GM21526 (cell line): ENCODE data around the gene ZBTB20.
"Not testable (repeated sequence)": the region's sequence is repeated elsewhere in the genome, so short reads cannot be mapped to it uniquely, and the experiment has no call there.

ENCODE experiments used
- ATAC-seq: cut with Tn5 transposase; IDR thresholded peaks from one replicate; pipeline ENCODE4 v1.9.1; 2021; ENCODE audit warnings: moderate library complexity; ENCODE audit not compliant: unreplicated experiment, low FRiP score

The ZBTB20 gene

DNA sequence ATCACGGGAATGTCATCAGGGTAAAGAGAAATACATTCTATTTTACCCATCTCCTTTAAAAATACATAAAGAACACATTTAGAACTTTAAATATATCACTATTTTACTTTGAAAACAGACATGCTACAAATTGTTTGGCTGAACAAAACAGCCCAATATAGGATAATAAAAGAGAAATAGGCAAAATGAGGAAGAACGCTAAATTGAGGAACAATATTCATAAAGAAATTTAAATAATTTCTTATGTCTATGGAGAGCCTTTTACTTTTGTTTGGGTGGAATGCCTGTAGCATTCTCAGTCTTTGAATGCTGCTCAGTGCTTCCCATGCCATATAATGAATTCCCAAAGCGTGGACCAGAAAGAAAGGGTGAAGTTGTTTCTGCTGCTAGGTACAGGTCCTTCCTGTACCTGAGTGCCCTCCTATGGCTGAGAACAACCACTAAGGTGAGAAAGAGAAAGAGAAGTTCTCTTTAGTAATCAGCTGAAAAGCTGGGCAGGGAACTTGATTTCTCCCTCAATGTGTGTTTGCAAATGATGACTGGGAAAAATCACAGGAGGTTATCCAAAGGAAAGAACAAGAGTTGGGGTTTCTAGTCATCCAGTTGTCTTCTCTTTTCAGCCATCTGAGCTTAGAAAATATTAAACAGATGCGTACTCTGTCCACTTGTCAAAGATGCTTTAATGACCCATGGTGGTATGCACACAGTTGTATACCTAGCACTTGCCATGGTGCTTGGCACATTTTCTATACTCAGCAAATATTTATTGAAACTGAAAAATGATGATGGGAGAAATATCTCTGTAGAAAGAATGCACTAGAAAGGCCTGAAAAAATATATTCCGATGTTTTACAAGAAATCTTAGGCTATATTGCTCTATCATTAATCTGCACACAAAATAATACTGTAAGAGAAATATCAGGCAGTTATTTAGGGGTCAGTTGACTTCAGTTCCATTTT lies 448.7 kb downstream of the ZBTB20 start:
- no peak for ATAC-seq

DNA sequence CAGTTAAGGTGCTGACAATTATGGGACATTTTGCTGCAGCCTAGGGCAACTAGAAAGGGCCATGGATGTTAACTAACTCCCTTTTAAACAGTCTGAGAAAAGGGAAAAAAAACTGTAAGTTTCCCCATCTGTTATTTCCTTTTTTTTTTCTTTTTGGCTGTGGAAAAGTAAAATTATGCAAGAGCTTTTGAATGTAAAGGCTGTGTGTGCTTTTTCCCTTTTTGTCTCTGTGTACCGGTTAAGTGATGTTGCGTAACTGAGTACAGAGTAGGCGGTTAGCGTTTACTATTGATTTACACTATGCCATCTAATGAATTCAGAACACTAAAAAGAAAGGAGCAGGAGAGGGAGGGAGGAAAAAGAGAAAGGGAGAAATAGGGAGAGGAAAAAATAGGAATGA lies 449.7 kb downstream of the ZBTB20 start:
- ATAC-seq: no peak

- no peak for ATAC-seq
These were observed 452.8 kb downstream of the ZBTB20 start for GRCh38 chr3:114694251-114694650.

GRCh38 chr3:114691871-114692270 lies 455.2 kb downstream of the ZBTB20 start:
- ATAC-seq: no peak

DNA sequence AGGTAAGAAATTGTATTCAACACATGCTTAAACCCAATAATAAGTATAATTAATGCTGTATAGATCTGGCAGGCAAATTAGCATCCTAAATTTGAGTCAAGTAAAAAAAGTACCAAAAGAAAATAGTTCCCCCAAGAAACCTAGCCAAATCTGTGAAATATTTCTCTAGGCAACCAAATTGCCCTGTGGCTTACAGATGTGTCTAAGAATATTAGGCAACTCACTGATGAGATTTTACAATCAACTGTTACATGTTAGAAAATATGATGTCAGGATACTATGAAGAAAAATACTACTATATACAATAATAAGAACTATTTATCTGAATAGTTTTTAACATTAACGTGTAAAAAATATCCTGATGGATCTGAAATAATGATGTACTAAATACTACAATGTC lies 456.2 kb downstream of the ZBTB20 start:
- no peak for ATAC-seq

- ATAC-seq: no peak
These were observed 459.9 kb downstream of the ZBTB20 start for GRCh38 chr3:114687151-114687550.

DNA sequence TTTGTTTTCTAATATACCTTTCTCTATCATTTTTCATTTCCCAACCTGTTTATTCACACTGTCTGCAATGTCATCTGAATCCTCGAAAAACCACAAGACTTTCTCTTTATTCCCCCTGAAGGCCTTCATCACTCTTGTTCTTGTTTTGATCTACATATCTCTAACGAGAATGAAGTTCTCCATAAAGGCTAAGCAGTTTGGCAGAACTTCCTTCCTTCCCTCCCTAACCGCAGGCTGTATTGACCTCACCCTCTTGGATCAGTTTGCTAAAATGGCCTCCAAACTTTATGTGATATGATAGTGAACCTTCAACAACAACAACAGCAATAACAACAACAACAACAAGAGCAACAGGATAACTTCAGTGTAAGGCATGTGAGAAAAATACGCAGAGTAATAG lies 460.5 kb downstream of the ZBTB20 start:
- no peak for ATAC-seq

GRCh38 chr3:114685161-114685560 lies 461.9 kb downstream of the ZBTB20 start:
- no peak for ATAC-seq

DNA sequence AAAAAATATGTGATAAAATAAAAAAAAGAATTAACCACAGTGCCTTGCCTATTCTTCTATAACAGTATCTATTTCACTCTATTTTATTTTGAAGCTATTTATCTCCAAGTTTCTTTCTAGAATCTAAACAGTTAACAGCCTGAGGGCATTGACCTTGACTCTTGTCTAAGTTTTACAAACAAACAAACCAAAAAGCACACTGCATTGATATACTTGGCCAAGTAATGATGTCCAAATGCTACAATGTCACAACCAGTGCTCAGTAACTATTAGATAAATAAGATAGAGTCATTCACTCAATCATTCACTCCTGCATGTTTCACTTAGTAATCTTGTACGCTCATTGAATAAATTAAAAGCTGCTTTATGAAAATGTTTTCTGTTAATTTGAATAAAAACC lies 466.8 kb downstream of the ZBTB20 start:
- no peak for ATAC-seq

- not testable (repeated sequence) for ATAC-seq
These were observed 467.3 kb downstream of the ZBTB20 start for GRCh38 chr3:114679773-114680172.

- no peak for ATAC-seq
These were observed 472.0 kb downstream of the ZBTB20 start for GRCh38 chr3:114675104-114675503.

DNA sequence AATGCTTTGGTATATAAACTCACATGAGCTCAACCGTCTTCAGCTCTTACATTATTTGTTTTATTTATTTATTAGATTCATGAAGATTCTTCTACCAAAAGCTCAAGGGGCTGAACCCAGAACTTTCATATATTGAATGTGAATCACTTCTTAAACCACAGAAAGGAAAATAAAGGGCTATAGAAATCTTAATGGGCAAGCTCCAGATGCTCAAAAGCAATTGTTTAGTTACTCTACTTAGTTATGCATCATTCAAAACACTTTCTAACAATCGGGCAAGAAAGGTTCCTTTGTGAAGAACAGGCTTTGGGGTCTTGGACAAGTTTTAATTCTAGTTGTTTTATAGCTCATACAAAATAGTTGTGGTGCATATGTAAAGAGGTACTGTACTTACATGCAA lies 473.1 kb downstream of the ZBTB20 start:
- ATAC-seq: no peak

DNA sequence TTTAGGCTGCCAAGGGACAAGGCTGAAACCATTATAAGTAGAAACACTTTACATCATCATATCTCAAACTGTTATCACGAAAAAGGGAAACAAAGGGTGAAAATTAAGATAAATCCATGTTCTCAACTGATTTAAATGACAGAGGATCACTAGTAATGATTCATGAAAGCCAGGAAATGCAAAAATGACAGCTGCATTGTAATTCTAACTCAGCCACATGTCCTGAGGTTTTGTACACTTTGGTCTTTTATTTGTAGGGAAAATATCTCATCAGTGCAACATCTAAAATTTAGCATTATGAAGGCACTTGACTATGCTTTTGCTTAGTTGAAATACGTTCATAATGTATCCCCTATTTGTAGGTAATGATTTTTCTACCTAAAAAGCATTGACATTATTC lies 473.6 kb downstream of the ZBTB20 start:
- no peak for ATAC-seq

DNA sequence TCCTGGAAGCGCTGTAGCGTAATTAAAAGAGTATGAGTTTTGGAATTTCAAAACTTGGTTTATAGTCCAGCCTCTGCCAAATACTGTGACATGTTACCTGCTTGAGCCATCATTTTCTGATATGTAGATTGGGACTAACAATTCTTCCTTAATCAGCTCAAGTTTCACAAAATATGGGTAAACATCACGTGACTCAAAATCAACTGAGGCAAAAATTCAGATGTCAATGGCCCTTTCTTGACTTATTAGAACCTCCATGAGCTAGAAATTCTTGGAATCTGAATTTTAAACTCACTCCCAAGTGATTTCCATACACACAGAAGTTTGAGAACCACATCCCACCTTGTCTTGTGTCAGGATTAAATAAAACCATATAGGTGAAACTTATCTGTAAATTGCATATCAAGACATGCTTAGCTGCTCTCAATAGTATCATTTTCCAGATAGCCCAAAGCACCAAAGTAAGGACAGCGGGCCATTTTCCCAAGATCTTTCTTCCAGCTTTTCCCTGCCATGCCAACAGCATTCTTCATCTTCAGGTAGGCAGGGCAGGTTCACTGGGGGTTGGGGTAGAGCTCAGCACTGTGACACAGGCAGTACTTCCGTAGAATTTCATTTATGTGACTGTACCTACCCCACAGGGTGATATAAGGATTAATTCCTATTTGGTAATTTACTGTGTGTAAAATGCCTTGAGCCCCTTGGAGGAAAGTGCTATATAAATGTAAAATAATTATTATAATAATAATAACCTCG lies 474.2 kb downstream of the ZBTB20 start:
- no peak for ATAC-seq

DNA sequence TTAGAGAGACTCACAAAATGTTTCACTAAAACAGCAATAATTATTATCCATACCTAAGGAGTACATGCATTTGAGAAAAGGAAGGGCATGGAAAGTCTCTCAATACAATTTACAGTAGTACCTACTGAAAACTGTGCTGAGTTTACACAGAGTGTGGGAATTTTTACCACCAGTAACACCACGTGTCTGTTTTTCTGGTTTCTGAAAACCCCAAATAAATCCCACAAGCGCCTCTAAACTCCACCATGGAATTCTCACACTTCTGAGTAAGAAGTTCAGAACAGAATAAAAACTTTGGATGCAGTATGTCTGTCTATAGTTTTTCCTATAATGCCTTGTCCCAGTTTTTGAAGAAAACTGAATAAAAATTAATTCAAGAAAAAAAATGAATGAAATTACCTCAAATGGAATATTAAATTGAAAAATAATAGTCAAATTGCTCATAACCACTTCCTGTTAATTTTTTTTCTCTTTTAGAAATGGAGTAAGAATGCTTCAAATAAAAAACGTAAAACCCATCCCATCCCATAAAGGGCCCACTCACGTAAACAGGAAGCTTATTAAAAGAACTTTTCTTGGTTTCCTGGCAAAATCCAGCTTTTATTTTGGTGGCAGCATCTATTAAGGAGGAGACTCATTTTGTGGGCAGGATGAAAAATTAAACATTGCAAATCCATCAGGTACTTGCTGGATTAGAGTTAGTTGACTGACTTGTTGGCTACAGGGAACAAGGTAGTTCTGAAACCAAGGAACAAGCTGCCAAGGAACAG lies 475.2 kb downstream of the ZBTB20 start:
- no peak for ATAC-seq

- no peak for ATAC-seq
These were observed 477.5 kb downstream of the ZBTB20 start for GRCh38 chr3:114669614-114670013.

GRCh38 chr3:114668099-114668498 lies 479.0 kb downstream of the ZBTB20 start:
- ATAC-seq: no peak

DNA sequence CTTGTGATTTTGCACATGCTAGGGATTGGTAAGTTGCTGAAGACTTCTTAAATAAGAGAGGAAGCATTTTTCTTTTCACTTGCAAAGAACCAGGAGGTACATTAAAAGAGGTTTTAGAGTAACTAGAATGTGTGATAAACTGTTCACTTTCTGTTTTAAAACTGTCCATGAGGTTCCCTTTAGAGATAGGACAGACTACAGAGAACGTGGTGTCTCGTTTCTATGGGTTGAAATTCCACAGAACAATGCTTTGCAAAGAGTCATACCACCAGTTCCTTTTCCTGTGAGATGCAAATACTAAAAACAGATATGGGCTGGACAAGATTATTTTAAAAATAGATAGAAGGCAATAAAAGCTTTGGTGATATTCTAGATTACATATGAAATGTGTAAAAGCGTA lies 480.5 kb downstream of the ZBTB20 start:
- ATAC-seq: no peak

GRCh38 chr3:114664006-114664405 lies 483.1 kb downstream of the ZBTB20 start:
- ATAC-seq: no peak

- ATAC-seq: no peak
These were observed 486.3 kb downstream of the ZBTB20 start for GRCh38 chr3:114660808-114661207.

DNA sequence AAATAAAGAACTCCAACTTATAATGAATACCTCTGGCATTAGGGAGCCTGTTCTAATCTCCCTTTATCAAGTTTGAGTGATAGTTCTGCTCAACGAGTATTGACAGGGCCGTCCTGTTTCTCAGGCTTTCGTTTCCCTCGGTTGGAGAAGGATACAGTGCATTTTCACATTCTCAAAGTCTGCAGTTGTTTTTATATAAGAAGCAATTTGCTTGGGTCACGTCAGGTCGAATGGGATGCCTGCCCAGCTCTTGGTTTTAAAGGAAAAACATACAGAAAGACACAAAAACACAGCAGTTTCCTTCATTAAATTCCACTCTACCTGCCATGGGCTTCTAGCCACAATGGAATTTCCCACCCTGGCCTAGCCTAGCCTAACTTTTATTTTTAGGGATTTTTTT lies 487.0 kb downstream of the ZBTB20 start:
- ATAC-seq: no peak
